HEK293T (cell line): ENCODE data around the gene ARFIP2.
"Not testable (repeated sequence)": the region's sequence is repeated elsewhere in the genome, so short reads cannot be mapped to it uniquely, and the experiment has no call there.

Experiments used
- CTCF ChIA-PET: fragments of 350-600 bp; formaldehyde crosslinking; extraction: SDS; loops from one replicate; lab custom pipeline; 2021; ENCODE audit warnings: antibody characterized with exemption, inconsistent platforms; lab: Yijun Ruan, JAX
- POLR2A ChIA-PET: fragments of 350-600 bp; formaldehyde crosslinking; extraction: SDS; loops from one replicate; lab custom pipeline; 2020; ENCODE audit warnings: antibody characterized with exemption, inconsistent platforms; lab: Yijun Ruan, JAX
- DNase-seq: peaks from one replicate; pipeline ENCODE4 v3.0.0; 2012; ENCODE audit warnings: mixed read lengths; ENCODE audit errors: extremely low spot score
- ARNT ChIP-seq: fragments of 450-650 bp; IDR thresholded peaks from 2 replicates; pipeline ENCODE4 v1.6.1; 2017; ENCODE audit warnings: mild to moderate bottlenecking
- BHLHE40 ChIP-seq: fragments of 450-650 bp; IDR thresholded peaks from 2 replicates; pipeline ENCODE4 v1.6.1; 2016; ENCODE audit warnings: mild to moderate bottlenecking, moderate library complexity, borderline replicate concordance
- CTBP1 ChIP-seq: fragments of 450-650 bp; IDR thresholded peaks from 2 replicates; pipeline ENCODE4 v1.6.1; 2016; ENCODE audit warnings: borderline replicate concordance
- ELF4 ChIP-seq: fragments of 450-650 bp; IDR thresholded peaks from 2 replicates; pipeline ENCODE4 v1.6.1; 2017; ENCODE audit warnings: antibody characterized with exemption
- FOXA1 ChIP-seq: fragments of 450-650 bp; IDR thresholded peaks from 2 replicates; pipeline ENCODE4 v1.6.1; 2016; ENCODE audit warnings: mild to moderate bottlenecking
- FOXK2 ChIP-seq: fragments of 450-650 bp; IDR thresholded peaks from 2 replicates; pipeline ENCODE4 v1.6.1; 2016; ENCODE audit warnings: mild to moderate bottlenecking
- FOXM1 ChIP-seq: fragments of 450-650 bp; IDR thresholded peaks from 2 replicates; pipeline ENCODE4 v1.6.1; 2017; ENCODE audit warnings: mild to moderate bottlenecking, borderline replicate concordance
- HDGF ChIP-seq: fragments of 450-650 bp; IDR thresholded peaks from 2 replicates; pipeline ENCODE4 v1.6.1; 2017; ENCODE audit warnings: antibody characterized with exemption, borderline replicate concordance
- L3MBTL2 ChIP-seq: fragments of 450-650 bp; conservative IDR thresholded peaks from 2 replicates; pipeline ENCODE4 v1.6.1; 2016; ENCODE audit warnings: mild to moderate bottlenecking
- LEF1 ChIP-seq: fragments of 450-650 bp; IDR thresholded peaks from 2 replicates; pipeline ENCODE4 v1.6.1; 2017; ENCODE audit warnings: mild to moderate bottlenecking, borderline replicate concordance
- NFRKB ChIP-seq: fragments of 450-650 bp; IDR thresholded peaks from 2 replicates; pipeline ENCODE4 v1.6.1; 2016; ENCODE audit warnings: mild to moderate bottlenecking, moderate library complexity
- PKNOX1 ChIP-seq: fragments of 450-650 bp; IDR thresholded peaks from 2 replicates; pipeline ENCODE4 v1.6.1; 2016
- SP1 ChIP-seq: fragments of 450-650 bp; IDR thresholded peaks from 2 replicates; pipeline ENCODE4 v1.6.1; 2017
- SUZ12 ChIP-seq: fragments of 450-650 bp; IDR thresholded peaks from 2 replicates; pipeline ENCODE4 v1.6.1; 2016; ENCODE audit warnings: mild to moderate bottlenecking
- TARDBP ChIP-seq: fragments of 450-650 bp; IDR thresholded peaks from 2 replicates; pipeline ENCODE4 v1.6.1; 2016
- ZNF384 ChIP-seq: fragments of 450-650 bp; IDR thresholded peaks from 2 replicates; pipeline ENCODE4 v1.6.1; 2016

ARFIP2 gene

DNA sequence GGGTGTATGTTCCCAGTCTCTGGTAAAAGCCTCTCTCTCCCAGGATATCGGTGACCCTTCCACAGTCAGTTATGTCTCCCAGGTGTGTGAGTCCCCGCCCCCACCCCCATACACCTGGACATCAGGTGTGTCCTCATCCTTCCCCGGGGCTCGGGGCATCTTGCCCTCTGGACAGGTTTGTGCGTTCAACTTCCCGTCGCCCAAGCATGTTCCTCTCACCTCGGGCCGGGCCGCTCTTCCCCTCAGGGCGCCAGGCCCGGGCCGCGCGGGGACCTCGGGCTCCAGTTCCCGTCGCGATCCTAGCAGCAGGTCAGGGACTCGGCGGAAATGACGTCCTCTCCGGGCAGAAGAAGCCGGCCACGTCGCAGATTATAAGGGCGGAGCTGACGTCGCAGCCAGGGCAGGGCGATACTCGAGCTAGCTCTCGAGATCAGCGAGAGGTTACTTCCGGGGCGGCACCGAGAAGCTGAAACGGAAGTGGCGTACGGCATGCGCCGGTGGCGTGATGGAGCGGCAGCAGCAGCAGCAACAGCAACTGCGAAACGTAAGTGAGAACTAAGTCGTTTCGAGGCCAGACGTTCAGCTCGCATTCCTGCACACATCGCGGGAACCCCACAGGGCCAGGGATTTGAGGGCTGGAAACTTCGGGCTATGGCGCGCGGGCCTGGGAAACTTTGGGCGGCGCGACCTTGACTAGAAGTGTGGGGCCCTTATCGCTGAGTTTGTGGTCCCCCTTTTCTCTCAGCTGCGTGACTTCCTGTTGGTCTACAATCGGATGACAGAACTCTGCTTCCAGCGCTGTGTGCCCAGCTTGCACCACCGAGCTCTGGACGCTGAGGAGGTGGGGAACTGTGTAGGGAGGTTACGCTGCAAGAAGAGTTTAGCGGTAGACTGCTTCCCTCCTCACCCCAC is at the start of gene ARFIP2, which contains the start of gene TIMM10B:
Gene ARFIP2 (minus strand): TSS at position 320 of the 912 bp plus-strand sequence. CDS start 910 bp downstream, outside the sequence.
Gene TIMM10B (plus strand): TSS at position 490 of the 912 bp plus-strand sequence. CDS start 16 bp downstream, at position 506.
- POLR2A ChIA-PET: interaction anchor here (0.7 to 2.8 kb wide), 16 partner anchors 9 to 202 kb away, joined by 3 to 22 read pairs (median 4); partner anchors contain the start of genes APBB1, ILK, MRPL17 and SMPD1
- TF ChIP-seq L3MBTL2 (peak; percentile 72), PKNOX1 (peak; percentile 24; the same call in 1 of the 2 replicates), SUZ12 (no peak), SP1 (no peak), FOXK2 (no peak), LEF1 (no peak), NFRKB (no peak), ELF4 (peak; percentile 70)
- CTCF ChIA-PET: interaction anchor here (0.7 kb wide), 1 partner anchor 102 kb away, joined by 3 read pairs; no protein-coding TSS in a partner anchor
- DNase-seq: peak; percentile 97

DNA sequence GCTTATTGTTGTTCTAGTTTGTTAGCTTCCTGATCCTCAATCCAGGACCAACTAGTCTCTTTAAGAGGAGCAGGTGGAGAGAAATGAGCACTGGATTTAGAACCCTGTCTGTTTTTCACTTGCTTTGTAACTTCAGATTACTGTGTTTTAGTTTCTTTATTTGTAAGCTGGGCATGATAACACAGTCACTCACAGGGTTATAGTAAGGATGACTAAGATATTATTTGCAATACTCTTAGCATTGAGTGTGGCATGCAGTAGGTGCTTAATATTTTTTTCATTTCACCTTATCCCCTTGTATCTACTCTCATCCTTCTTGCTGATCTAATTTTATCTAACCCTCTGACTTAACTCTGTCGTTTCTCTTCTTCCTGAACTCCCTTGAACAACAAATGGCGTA is 49.7 kb upstream of the ARFIP2 start:
- ChIA-PET POLR2A (interaction anchor here (1.0 kb wide), 1 partner anchor 153 kb away, joined by 4 read pairs; the partner anchor contains the start of gene MRPL17), CTCF (interaction anchor here (0.6 to 2.1 kb wide), 12 partner anchors 10 to 655 kb away, joined by 3 to 9 read pairs (median 4); partner anchors contain the start of gene MRPL17)
- DNase-seq: no peak
- TF ChIP-seq TARDBP (no peak), HDGF (no peak), ZNF384 (no peak), FOXK2 (no peak), ARNT (no peak), FOXM1 (no peak), CTBP1 (no peak), L3MBTL2 (no peak), SUZ12 (no peak), PKNOX1 (no peak), LEF1 (no peak), FOXA1 (no peak), SP1 (no peak), NFRKB (no peak), ELF4 (no peak), BHLHE40 (no peak)

- ChIA-PET CTCF (interaction anchor here (0.6 kb wide), 1 partner anchor 52 kb away, joined by 3 read pairs; no protein-coding TSS in a partner anchor), POLR2A (interaction anchor here (0.6 to 1.1 kb wide), 3 partner anchors 12 to 154 kb away, joined by 3 read pairs; partner anchors contain the start of gene MRPL17)
- no peak for DNase-seq
- TF ChIP-seq ARNT (no peak), SP1 (no peak), HDGF (no peak), TARDBP (no peak), ZNF384 (no peak), ELF4 (no peak), CTBP1 (no peak), BHLHE40 (no peak), FOXK2 (no peak), SUZ12 (no peak), FOXA1 (no peak)
Measured at GRCh38 chr11:6529266-6529665, 48.1 kb upstream of the ARFIP2 start.

- ChIA-PET CTCF (interaction anchor here (0.7 kb wide), 1 partner anchor 229 kb away, joined by 3 read pairs; no protein-coding TSS in a partner anchor), POLR2A (no interaction called here)
- no peak for TF ChIP-seq NFRKB
- TF ChIP-seq FOXK2: no peak
- no peak for TF ChIP-seq FOXM1
- no peak for DNase-seq
Measured at GRCh38 chr11:6526411-6527135, 45.4 kb upstream of the ARFIP2 start.

DNA sequence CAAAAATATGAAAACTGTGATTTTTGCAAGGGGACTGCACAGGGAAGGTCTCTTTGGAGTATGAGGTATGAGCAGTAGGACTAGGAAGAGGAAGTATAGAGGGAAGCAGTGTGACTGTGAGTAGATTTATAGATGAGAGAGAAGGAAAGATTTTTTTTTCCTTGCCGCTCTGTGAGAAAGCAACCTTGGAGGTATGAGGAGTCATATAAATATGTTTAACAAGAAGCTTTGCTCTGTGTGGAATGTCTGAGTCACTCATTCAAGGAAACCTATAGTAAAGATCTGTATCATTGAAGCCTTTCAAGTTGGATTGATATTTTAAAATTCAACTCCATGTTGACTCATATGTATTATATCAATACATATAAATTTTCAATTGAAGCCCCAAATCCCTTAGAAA is 42.1 kb upstream of the ARFIP2 start:
- no peak for DNase-seq
- CTCF ChIA-PET: interaction anchor here (0.7 kb wide), 1 partner anchor 144 kb away, joined by 3 read pairs; no protein-coding TSS in a partner anchor
- TF ChIP-seq FOXM1 (no peak), L3MBTL2 (no peak), BHLHE40 (no peak), FOXA1 (no peak), ZNF384 (no peak), NFRKB (no peak), HDGF (no peak)
- POLR2A ChIA-PET: no interaction called here

DNA sequence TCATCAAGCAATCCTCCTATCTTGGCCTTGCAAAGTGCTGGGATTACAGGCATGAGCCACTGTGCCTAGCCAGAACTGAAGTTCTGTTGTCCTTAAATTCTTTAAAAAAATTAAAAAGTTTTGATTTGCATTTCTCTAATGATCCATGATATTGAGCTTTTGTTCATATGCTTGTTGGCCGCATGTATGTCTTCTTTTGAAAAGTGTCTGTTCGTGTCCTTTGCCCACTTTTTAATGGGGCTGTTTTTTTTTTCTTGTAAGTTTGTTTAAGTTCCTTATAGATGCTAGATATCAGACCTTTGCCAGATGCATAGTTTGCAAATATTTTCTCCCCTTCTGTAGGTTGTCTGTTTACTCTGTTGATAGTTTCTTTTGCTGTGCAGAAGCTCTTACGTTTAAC is 40.8 kb upstream of the ARFIP2 start:
- DNase-seq, POLR2A ChIA-PET, CTCF ChIA-PET: not testable (repeated sequence)
